ENCODE data around the gene OR2A7.
"Not testable (repeated sequence)": the region's sequence is repeated elsewhere in the genome, so short reads cannot be mapped to it uniquely, and the experiment has no call there.

- not testable (repeated sequence) for TF ChIP-seq EZH2 (IDR thresholded peaks at IDR 0.05; ENCODE audit: low read length, unreplicated experiment); EZH2phosphoT487 (IDR thresholded peaks at IDR 0.05; ENCODE audit: borderline replicate concordance, low read length); CTCF (conservative IDR thresholded peaks at IDR 0.05; ENCODE audit: low read depth, low read length)
These were observed 38.1 kb upstream of the OR2A7 start for GRCh38 chr7:144302578-144303303.

All from PC-3 (cell line).